ENCODE measurements around the gene TIRAP.

The TIRAP gene

DNA sequence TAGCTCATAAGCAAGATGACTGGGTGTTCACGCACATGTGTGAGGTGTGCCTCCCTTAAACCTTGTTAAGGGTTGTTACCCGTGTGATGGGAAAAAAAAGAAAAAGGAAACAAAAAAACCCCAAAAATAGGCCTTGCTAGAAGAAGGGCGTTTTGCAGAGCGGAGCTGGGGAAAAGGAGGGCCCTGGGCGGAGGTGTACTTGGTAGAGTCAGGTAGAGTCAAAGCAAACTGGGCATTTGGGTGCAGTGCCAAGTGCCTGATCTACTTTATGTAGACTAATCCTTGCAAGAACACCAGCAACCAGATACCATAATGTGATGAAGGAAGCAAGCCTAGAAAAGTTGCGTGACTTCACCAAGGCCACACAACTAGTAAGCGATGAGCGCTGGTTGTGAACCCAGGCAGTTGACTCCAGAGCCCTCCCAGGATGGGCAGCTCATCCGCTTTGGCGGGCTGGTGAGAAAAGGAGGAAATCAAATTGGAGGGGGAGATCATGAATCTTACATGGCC lies 1.2 kb upstream of the TIRAP start:
- TF ChIP-seq, protein P1, sequence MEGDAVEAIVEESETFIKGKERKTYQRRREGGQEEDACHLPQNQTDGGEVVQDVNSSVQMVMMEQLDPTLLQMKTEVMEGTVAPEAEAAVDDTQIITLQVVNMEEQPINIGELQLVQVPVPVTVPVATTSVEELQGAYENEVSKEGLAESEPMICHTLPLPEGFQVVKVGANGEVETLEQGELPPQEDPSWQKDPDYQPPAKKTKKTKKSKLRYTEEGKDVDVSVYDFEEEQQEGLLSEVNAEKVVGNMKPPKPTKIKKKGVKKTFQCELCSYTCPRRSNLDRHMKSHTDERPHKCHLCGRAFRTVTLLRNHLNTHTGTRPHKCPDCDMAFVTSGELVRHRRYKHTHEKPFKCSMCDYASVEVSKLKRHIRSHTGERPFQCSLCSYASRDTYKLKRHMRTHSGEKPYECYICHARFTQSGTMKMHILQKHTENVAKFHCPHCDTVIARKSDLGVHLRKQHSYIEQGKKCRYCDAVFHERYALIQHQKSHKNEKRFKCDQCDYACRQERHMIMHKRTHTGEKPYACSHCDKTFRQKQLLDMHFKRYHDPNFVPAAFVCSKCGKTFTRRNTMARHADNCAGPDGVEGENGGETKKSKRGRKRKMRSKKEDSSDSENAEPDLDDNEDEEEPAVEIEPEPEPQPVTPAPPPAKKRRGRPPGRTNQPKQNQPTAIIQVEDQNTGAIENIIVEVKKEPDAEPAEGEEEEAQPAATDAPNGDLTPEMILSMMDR (IDR thresholded peaks at IDR 0.05; ENCODE audit: control insufficient read depth, extremely low read depth, insufficient read depth) = no peak
- DNase-seq (ENCODE audit: low read depth) = no peak
- no peak overlapping the region for H3K4me3 ChIP-seq (ENCODE audit: low read depth, low read length)

DNA sequence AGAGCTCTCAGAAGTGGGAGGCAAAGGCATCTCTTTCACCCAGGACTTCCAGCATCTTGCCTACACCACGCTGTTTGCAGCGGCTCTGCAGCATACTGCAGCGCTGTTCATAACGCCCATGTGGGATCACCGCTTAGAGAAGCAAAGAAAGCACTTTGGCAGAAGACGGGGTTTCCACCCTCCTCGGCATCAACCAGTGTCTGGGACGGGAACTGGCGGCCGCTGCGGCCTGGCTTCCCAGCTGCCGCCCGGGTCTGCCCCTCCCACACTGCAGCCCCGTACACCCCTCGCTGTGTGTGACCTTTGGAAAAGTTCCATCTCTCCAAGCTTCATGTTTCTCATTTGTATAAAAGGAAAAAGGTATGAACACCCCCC lies 545 bp upstream of the TIRAP start:
- H3K4me3 ChIP-seq (ENCODE audit: low read depth, low read length) = peak overlapping the region; percentile 67
- no peak for DNase-seq (ENCODE audit: low read depth)
- TF ChIP-seq, protein P1 (IDR thresholded peaks at IDR 0.05; ENCODE audit: control insufficient read depth, extremely low read depth, insufficient read depth) = no peak

DNA sequence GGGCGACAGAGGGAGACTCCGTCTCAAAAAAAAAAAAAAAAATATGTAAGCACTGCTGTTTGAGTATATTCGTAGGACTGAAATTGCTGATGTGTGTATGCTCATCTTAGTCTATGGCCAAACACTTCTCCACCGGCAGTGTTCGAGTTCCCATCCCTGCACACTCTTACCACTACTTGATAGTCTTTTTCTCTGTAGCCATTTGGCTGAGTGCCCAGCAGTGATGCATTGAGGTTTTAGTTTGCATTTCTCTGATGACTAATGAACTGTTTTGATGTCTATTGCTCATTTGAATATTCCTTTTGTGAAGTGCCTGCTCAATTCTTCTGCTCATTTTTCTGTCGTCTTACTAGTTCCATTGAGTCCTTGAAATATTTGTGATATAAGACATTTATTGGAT lies 1.9 kb downstream of the TIRAP start:
- no peak overlapping the region for H3K4me3 ChIP-seq (ENCODE audit: low read depth, low read length)
- TF ChIP-seq, protein P1 (IDR thresholded peaks at IDR 0.05; ENCODE audit: control insufficient read depth, extremely low read depth, insufficient read depth) = no peak
- peak; percentile 46 for DNase-seq (ENCODE audit: low read depth)

DNA sequence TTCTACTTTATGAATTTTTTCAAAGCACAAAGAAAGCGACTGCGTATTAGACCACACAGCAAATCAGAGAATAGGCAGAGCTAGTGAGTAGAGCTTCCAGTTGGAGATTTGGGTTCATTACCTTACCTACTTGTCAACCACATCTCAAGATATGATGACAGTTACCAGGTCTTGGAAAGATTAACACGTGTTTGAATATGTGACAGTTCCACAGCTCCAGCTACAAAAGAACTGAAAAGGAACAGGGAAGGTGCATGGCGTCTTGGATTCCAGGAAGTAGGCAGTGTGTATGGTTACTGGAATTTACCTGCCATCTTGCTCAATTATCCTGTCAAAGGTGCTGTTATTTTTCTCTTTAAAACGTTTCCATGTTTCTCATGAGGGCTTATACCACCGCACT lies 5.3 kb downstream of the TIRAP start:
- TF ChIP-seq, protein P1 (IDR thresholded peaks at IDR 0.05; ENCODE audit: control insufficient read depth, extremely low read depth, insufficient read depth) = no peak
- no peak for DNase-seq (ENCODE audit: low read depth)
- H3K4me3 ChIP-seq (ENCODE audit: low read depth, low read length) = no peak overlapping the region

DNA sequence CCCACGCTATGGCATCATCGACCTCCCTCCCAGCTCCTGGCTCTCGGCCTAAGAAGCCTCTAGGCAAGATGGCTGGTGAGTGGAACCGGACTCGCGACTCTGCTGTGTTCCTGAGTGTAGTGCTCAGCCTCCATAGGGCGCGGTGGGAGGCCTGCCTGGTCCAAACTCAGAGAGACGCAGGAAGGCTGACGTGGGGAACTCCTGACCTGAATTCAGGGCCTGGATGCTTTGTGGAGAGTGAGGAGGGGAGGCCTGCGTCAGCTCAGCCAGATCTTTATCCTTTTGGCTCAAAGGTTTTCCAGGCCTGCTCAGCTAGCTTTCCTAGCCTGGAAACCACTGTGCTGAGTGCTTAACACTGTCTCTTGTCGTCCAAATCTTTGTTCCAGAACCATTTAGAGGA lies 8.0 kb downstream of the TIRAP start:
- no peak for DNase-seq (ENCODE audit: low read depth)
- TF ChIP-seq, protein P1 (IDR thresholded peaks at IDR 0.05; ENCODE audit: control insufficient read depth, extremely low read depth, insufficient read depth) = no peak
- no peak overlapping the region for H3K4me3 ChIP-seq (ENCODE audit: low read depth, low read length)

DNA sequence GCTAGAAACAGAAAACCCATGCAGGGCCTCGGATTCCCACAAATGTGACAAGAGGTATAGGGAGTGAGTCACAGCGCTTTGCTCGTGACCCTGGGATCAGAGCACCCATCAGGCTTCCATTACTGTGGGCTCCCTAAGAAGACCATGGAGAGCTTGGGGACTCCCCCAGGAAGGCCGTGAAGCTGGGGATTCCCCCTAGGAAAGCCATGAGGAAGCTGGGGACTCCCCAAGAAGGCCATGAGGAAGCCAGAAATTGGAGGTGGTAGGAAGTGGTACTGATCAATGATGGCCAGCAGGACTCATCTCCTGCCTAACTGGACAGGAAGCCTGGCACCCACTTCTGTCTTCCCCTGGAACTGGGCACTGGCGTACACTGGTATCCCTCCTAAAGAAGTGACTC lies 10.8 kb downstream of the TIRAP start:
- H3K4me3 ChIP-seq (ENCODE audit: low read depth, low read length) = no peak overlapping the region
- TF ChIP-seq, protein P1 (IDR thresholded peaks at IDR 0.05; ENCODE audit: control insufficient read depth, extremely low read depth, insufficient read depth) = no peak
- no peak for DNase-seq (ENCODE audit: low read depth)

DNA sequence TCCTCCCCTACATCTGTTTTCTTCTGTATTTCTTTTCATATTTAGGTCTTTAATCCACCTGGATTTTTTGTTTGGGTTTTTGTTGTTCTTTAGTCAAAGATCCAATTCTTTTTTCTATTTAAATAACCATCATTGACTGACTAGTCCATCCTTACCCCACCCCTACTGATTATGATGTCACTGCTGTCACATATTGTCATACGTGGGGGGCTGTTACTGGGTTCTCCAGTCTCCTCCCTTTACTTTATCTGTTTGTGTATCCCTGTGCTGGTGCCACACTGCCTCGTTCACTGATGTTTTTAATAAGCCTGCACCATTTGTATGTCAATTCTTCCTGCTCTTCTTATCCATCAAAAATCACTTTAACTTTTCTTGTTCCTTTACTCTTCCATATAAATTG lies 14.1 kb downstream of the TIRAP start:
- no peak overlapping the region for H3K4me3 ChIP-seq (ENCODE audit: low read depth, low read length)
- TF ChIP-seq, protein P1 (IDR thresholded peaks at IDR 0.05; ENCODE audit: control insufficient read depth, extremely low read depth, insufficient read depth) = no peak
- no peak for DNase-seq (ENCODE audit: low read depth)

Measured in LNCaP clone FGC (cell line).